ENCODE measurements around the gene LHFPL2.

The LHFPL2 gene

DNA sequence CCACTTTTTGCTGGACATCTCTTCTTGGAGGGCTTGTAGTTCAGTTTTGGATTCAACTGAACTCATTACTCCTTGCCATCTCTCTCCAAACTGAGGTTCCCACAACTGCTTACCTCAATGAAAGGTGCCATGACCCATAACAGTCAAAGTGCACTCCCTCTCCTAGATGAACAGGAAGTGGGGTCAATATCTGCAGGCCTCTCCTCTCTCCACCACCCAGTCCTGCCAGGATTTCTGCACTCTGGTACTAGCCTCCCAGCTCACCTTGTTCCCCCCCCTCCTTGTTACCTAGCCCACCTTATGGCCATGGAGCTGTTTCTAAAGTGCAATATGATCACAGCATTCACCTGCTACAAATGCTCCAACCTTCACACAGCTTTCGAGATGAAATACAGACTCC is 5.9 kb downstream of the LHFPL2 start:
- H3K4me3 ChIP-seq (replicated peaks; ENCODE audit: low read depth, low read length), result no peak overlapping the region
- DNase-seq (ENCODE audit: low read depth), result no peak
- TF ChIP-seq CTCF (IDR thresholded peaks at IDR 0.05; ENCODE audit: low read length, missing control alignments), result no peak

- TF ChIP-seq CTCF (IDR thresholded peaks at IDR 0.05; ENCODE audit: low read length, missing control alignments), result no peak
- no peak for DNase-seq (ENCODE audit: low read depth)
- H3K4me3 ChIP-seq (replicated peaks; ENCODE audit: low read depth, low read length), result no peak overlapping the region
Measured at GRCh38 chr5:78640662-78641474, 7.7 kb downstream of the LHFPL2 start.

GRCh38 chr5:78639791-78640190 is 8.8 kb downstream of the LHFPL2 start:
- H3K4me3 ChIP-seq (replicated peaks; ENCODE audit: low read depth, low read length), result no peak overlapping the region
- peak; percentile 61 for DNase-seq (ENCODE audit: low read depth)
- no peak for TF ChIP-seq CTCF (IDR thresholded peaks at IDR 0.05; ENCODE audit: low read length, missing control alignments)

DNA sequence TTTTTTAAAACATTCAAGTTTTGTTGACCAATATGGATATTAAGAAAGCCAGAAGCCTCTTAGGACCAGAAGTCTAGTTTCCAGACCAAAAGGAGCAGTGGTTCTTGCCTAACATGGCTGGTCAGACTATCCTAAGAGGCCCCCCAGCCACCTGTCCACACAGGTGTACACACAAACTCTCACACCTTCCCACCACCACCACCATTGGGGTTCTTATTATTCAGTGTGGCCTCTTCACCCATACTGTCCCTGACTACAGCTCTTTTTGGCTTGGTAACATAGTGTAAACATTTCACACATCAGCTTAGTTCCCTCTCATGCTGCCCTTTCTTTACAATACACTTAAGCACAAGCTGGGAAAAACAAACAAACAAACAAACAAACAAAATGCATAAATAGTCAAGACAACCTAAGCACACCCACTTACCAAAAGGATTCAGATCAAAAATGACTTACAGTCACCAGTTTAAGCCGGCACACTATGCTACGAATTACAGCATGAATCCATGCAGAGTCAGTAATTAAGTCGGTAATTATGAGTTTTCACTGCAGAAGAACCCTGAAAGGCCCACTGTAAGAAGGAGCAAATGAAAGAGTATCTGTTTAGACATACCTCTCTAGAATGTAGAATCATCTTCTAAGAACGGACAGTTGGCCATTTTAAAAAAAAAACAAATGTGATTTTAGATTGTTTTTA is 9.5 kb downstream of the LHFPL2 start:
- H3K4me3 ChIP-seq (replicated peaks; ENCODE audit: low read depth, low read length), result no peak overlapping the region
- DNase-seq (ENCODE audit: low read depth), result no peak
- TF ChIP-seq CTCF (IDR thresholded peaks at IDR 0.05; ENCODE audit: low read length, missing control alignments), result no peak

DNA sequence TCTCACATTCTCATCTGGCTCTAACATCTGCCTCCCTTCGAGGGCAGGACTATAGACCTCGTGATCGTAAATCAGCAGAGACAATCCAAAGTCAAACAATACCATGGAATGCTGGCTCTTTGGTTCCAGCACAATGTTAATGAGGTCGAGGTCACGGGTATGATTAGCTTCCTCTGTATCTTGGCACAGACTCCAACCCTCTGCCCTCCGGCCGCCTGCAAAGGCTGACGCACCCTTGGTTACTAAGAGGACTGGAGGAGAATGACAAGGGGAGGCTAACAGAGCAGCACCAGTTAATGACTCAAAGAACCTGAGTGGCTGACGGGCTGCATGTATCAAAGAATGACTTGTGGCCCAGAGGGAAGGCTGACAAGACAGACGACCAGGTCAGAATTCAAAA is 10.1 kb downstream of the LHFPL2 start:
- no peak for TF ChIP-seq CTCF (IDR thresholded peaks at IDR 0.05; ENCODE audit: low read length, missing control alignments)
- H3K4me3 ChIP-seq (replicated peaks; ENCODE audit: low read depth, low read length), result no peak overlapping the region
- DNase-seq (ENCODE audit: low read depth), result peak; percentile 97

DNA sequence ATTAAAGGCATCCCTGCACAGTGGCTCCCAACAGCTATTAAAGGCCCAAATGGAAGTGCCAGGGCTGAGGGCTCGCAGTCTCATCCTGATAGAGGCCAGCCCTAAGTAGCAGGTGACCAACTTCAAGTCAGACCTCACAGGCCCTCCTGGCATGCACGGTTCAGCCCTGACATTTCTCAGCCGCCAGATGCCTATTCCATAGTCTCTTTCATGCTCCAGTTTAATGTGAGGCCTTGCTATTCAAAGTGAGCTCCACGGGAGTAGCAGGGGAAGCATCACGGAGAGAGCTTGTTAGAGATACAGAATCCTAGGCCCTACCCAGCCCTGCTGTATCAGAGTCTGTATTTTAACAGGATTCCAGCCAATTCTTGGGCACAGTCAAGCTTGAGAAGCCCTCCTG is 11.1 kb downstream of the LHFPL2 start:
- no peak overlapping the region for H3K4me3 ChIP-seq (replicated peaks; ENCODE audit: low read depth, low read length)
- no peak for TF ChIP-seq CTCF (IDR thresholded peaks at IDR 0.05; ENCODE audit: low read length, missing control alignments)
- no peak for DNase-seq (ENCODE audit: low read depth)

Measured in fibroblast of pulmonary artery (primary cell).